Vagina (tissue), 2 donors: ENCODE data around the gene BTBD17.

Experiments used
- CTCF ChIP-seq, 3 experiments: fragments of 450-650 bp in 2 of 3; fragments of 200-600 bp in 1 of 3; sonication (generic) in 1 of 3; IDR thresholded peaks; one replicate each; pipeline ENCODE4 v1.5.1; 2017 to 2019; ENCODE audit warnings: antibody characterized with exemption in 3 of 3, mild to moderate bottlenecking in 2 of 3, moderate library complexity in 2 of 3
- POLR2A ChIP-seq, 2 donors: fragments of 450-650 bp; IDR thresholded peaks; one replicate each; pipeline ENCODE4 v1.6.1; 2017; ENCODE audit warnings: antibody characterized with exemption in 2 of 2, mild to moderate bottlenecking in 2 of 2, moderate library complexity in 2 of 2
- POLR2AphosphoS5 ChIP-seq, 2 donors: sonication (generic); formaldehyde crosslinking; IDR thresholded peaks; one replicate each; pipeline ENCODE4 v1.9.0; 2017; ENCODE audit warnings: antibody characterized with exemption in 2 of 2, mild to moderate bottlenecking in 2 of 2, low read depth in 1 of 2; ENCODE audit not compliant: insufficient read depth in 1 of 2

GRCh38 chr17:74342224-74342623 lies 19.4 kb downstream of the BTBD17 start:
- TF ChIP-seq CTCF (IDR thresholded peaks at IDR 0.05) = no peak
- no peak for TF ChIP-seq POLR2A (IDR thresholded peaks at IDR 0.05)
- no peak for TF ChIP-seq POLR2AphosphoS5 (IDR thresholded peaks at IDR 0.05; ENCODE audit: insufficient read depth in 1 of 2, low read depth in 1 of 2)
